ENCODE results near the gene TAGAP.
"Not testable (repeated sequence)": the region's sequence is repeated elsewhere in the genome, so short reads cannot be mapped to it uniquely, and the experiment has no call there.

The TAGAP gene

DNA sequence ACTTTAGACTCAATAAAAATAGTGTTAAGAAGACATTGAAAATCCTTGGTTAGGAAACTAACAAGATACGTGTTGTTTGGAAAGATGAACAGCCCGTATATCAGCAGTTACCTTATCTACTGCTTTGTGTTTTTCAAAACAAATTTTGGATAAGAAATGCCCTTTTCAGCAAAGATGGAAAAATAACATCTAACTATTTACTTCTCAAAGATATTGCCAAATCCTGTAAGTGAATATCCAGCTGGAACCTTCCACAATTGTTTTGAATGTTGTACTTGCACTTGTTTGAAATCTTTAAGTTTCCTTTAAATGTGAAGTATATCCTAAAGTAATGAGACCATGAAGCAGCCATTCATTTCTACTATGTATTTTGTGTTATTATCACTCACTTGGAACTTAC lies 14.6 kb downstream of the TAGAP start:
- Histone ChIP-seq H3K27ac (no peak overlapping the region), H3K4me3 (no peak overlapping the region), H3K4me1 (no peaks in the 10 kb centered on the region), H3K36me3 (no peaks in the 10 kb centered on the region), H3K27me3 (no peaks in the 10 kb centered on the region), H3K9me3 (peaks cover 0 to 13% (median 2%) of the 10 kb centered on the region in 3 donors)
- no peak for TF ChIP-seq CTCF (IDR thresholded peaks at IDR 0.05)
- intact Hi-C loops (cut with DNase I; ENCODE audit: low total_unique reads), result no loop called here
- no peak for DNase-seq

GRCh38 chr6:159025224-159025623 lies 19.6 kb downstream of the TAGAP start:
- H3K27ac ChIP-seq; intact Hi-C loops (cut with DNase I; ENCODE audit: low total_unique reads): not testable (repeated sequence)

DNA sequence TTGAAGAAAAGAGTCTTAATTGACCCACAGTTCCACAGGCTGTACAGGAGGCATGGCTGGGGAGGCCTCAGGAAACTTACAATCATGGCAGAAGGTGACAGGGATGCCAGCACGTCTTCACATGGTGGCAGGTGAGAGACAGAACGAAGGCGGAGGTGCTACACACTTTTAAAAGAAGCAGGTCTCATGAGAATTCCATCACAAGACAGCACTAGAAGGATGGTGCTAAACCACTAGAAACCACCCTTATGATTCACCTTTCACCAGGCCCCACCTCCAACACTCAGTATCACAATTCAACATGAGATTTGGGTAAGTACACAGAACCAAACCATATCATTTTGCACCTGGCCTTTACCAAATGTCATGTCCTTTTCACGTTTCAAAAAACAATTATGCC lies 20.9 kb downstream of the TAGAP start:
- H3K27me3 ChIP-seq, result no peaks in the 10 kb centered on the region
- no peaks in the 10 kb centered on the region for H3K4me1 ChIP-seq
- H3K27ac ChIP-seq, result no peak overlapping the region
- H3K9me3 ChIP-seq, result peaks cover 0 to 28% (median 7%) of the 10 kb centered on the region in 3 donors
- no peak overlapping the region for H3K4me3 ChIP-seq
- TF ChIP-seq CTCF (IDR thresholded peaks at IDR 0.05), result no peak
- no peaks in the 10 kb centered on the region for H3K36me3 ChIP-seq
- DNase-seq, result no peak
- intact Hi-C loops (cut with DNase I; ENCODE audit: low total_unique reads), result no loop called here

More at GRCh38 chr6:159025224-159025623, 19.6 kb downstream of the TAGAP start:
- H3K27me3 ChIP-seq, H3K4me1 ChIP-seq, H3K4me3 ChIP-seq, DNase-seq, H3K36me3 ChIP-seq: not testable (repeated sequence)
- H3K9me3 ChIP-seq, result peaks cover 0 to 22% (median 7%) of the 10 kb centered on the region in 3 donors

DNA sequence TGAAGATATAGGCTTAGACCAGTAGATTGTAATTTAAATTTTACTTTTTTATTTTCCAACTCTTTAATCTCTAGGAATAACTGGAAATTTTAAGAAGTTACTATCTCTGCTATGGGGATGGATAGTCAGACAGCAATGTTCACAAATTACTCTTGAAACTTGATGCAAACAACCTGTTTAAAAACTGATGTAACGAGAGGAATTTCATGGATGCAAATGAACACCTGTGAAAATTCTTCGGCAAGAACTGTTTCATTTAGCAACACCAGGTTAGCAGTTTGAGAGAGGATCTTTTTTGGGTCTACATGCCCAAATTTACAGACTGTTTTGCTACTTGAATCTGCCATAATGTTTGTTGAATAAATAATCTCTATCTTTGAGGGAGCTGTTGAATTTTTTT lies 24.8 kb downstream of the TAGAP start:
- intact Hi-C loops (cut with DNase I; ENCODE audit: low total_unique reads), result no loop called here
- peaks cover 0 to 18% (median 11%) of the 10 kb centered on the region in 3 donors for H3K9me3 ChIP-seq
- H3K4me3 ChIP-seq, result no peak overlapping the region
- peaks cover 0 to 5% (median 0%) of the 10 kb centered on the region in 3 donors for H3K36me3 ChIP-seq
- H3K4me1 ChIP-seq, result no peaks in the 10 kb centered on the region
- no peaks in the 10 kb centered on the region for H3K27me3 ChIP-seq
- H3K27ac ChIP-seq, result no peak overlapping the region
- no peak for DNase-seq
- TF ChIP-seq CTCF (IDR thresholded peaks at IDR 0.05), result no peak

DNA sequence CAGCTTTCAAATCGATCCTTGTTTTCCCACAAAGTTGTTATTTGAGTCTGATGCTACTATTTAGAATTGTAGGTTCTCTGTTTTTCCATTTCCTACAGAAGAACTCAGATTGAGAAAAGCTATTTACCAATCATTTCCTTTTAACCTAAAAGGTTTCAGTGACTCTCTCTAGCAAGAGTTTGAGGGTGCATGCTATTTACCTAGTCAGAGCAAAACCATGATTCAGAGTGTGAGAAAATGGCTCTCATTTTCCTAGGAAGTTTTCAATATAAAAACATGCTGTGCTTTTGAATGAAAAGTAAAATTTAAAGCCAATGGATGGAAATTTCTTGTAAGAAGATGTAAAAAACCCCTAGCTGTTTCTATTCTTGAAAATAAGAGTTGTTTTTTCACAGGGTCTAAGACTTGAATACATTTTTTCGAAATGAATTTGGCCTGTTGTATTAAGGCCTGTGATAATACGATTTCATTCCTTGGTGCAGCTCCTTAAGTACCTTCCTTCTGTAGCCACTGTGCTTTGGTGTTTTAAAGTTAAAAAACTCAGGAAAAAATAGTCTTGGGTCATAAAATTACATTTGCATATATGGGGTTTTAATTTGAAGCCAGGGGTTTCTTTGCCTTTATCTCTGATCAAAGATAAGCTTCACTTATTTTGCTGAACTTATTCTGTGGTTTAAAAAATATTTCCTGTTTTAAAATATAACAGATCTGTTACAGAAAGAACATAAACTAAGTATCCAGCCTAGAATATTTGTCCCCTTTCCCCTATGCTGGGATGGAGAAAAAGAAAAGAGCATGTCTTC lies 26.8 kb downstream of the TAGAP start:
- intact Hi-C loops (cut with DNase I; ENCODE audit: low total_unique reads), result no loop called here
- TF ChIP-seq CTCF (IDR thresholded peaks at IDR 0.05), result no peak
- Histone ChIP-seq H3K9me3 (peaks cover 0 to 11% (median 8%) of the 10 kb centered on the region in 3 donors), H3K27me3 (no peaks in the 10 kb centered on the region), H3K4me1 (no peaks in the 10 kb centered on the region), H3K27ac (no peak overlapping the region), H3K4me3 (no peak overlapping the region), H3K36me3 (peaks cover 0 to 5% (median 0%) of the 10 kb centered on the region in 3 donors)
- no peak for DNase-seq

- Histone ChIP-seq H3K9me3 (peaks cover 0 to 8% (median 7%) of the 10 kb centered on the region in 3 donors), H3K36me3 (peaks cover 0 to 5% (median 0%) of the 10 kb centered on the region in 3 donors), H3K27me3 (no peaks in the 10 kb centered on the region), H3K4me3 (no peak overlapping the region), H3K27ac (no peak overlapping the region), H3K4me1 (no peaks in the 10 kb centered on the region)
- DNase-seq, result no peak
- intact Hi-C loops (cut with DNase I; ENCODE audit: low total_unique reads), result no loop called here
- TF ChIP-seq CTCF (IDR thresholded peaks at IDR 0.05), result no peak
Measured at GRCh38 chr6:159014406-159014805, 30.4 kb downstream of the TAGAP start.
